Measurements from ENCODE around the gene TLN1. TPM values are rescaled to one million over a fixed set of nuclear protein-coding genes. Genes with fewer than 3 reads are reported as not detected.

TLN1 gene
- total and polyA plus RNA-seq, 2 donors (not counting 1 experiment from before 2014, with no cell fraction given) = 102 to 280 TPM

DNA sequence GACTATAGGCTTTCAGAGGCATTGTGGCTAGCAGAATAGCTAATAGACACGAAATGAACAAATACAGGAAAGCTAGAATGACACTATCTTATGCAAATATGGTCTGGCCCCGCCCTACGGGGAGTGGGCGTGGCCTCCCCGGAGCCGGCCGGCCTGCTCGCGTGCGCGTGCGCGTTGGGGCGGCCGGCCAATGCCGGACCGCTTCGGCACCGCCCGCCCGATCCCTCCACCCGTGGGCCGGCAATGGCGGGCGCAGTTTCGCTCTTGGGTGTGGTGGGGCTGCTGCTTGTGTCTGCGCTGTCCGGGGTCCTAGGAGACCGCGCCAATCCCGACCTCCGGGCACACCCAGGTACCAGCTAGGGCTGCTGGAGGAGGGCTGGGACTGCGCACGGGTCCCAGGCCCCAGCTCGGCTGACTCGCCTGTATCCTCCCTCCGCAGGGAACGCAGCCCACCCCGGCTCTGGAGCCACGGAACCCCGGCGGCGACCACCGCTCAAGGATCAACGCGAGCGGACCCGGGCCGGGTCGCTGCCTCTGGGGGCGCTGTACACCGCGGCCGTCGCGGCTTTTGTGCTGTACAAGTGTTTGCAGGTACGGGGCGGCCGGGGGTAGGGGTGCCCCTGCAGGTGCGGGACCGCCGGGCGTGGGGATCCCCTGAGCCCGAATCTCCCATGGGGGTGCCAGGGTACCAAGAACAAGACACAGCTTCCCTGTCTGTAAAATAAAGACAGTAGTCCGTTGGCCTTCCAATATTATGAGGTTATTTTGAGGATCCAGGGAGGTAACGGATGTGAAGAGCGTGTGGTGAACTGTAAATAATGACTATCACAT, 73.6 kb downstream of the TLN1 start, which contains the start of gene CCDC107:
Gene CCDC107, plus strand, starts transcription at position 156 of the 831 bp plus-strand sequence. Its CDS starts 88 bp downstream, at position 244.
- Histone ChIP-seq H3K36me3 (replicated peaks in 1 of 2; ENCODE audit: control extremely low read depth in 1 of 2, control insufficient read depth in 1 of 2, extremely low read depth in 1 of 2, insufficient read depth in 2 of 2, low read length in 1 of 2) (peaks cover 0 to 14% of the 10 kb centered on the region in 2 experiments), H3K4me1 (ENCODE audit: control insufficient read depth in 2 of 2, insufficient read depth in 2 of 2, low read length in 2 of 2) (peaks cover 42 to 67% of the 10 kb centered on the region in 2 donors), H3K4me3 (ENCODE audit: control extremely low read depth in 1 of 5, extremely low read depth in 1 of 5, insufficient read depth in 1 of 5, low read depth in 2 of 5, low read length in 4 of 5) (peak within 1 kb of the TSS; percentile 84 to 93 (median 87)), H3K4me2 (replicated peaks; ENCODE audit: low read depth, low read length, poor library complexity, severe bottlenecking) (peak within 1 kb of the TSS; percentile 91), H3K27ac (ENCODE audit: low read length in 2 of 2) (peak within 1 kb of the TSS; percentile 99 to 100), H3K79me2 (ENCODE audit: control insufficient read depth, insufficient read depth, low read length) (peaks cover 22% of the 10 kb centered on the region), H3K27me3 (replicated peaks in 1 of 4; ENCODE audit: control extremely low read depth in 1 of 4, control insufficient read depth in 3 of 4, insufficient read depth in 4 of 4, low read length in 3 of 4) (no peaks in the 10 kb centered on the region), H2AFZ (ENCODE audit: insufficient read depth, low read depth, low read length, poor library complexity, severe bottlenecking) (peak within 1 kb of the TSS; percentile 86), H3K9ac (ENCODE audit: low read length) (peak within 1 kb of the TSS; percentile 84), H3K9me3 (ENCODE audit: control extremely low read depth in 1 of 3, control insufficient read depth in 2 of 3, insufficient read depth in 1 of 3, low read length in 2 of 3) (peaks cover 0 to 3% (median 0%) of the 10 kb centered on the region in 3 donors), H4K20me1 (ENCODE audit: control insufficient read depth, insufficient read depth, low read length, poor library complexity, severe bottlenecking) (no peaks in the 10 kb centered on the region)
- TF ChIP-seq CTCF (IDR thresholded peaks at IDR 0.05) = peak; percentile 95
- TF ChIP-seq EZH2 (IDR thresholded peaks at IDR 0.05; ENCODE audit: borderline replicate concordance, insufficient read depth, low read depth, low read length, poor library complexity, severe bottlenecking) = no peak
- ChIA-PET POLR2A (interaction anchor here (0.6 to 4.6 kb wide), 20 partner anchors 9 to 579 kb away, joined by 3 to 62 read pairs (median 6); partner anchors contain the start of genes CD72, CREB3, FANCG and GBA2), CTCF (interaction anchor here (0.6 to 15.0 kb wide), 30 partner anchors 9 to 224 kb away, joined by 3 to 268 read pairs (median 6); partner anchors contain the start of genes CA9, CD72, CREB3 and HINT2)
- intact Hi-C loops (cut with micrococcal nuclease) = loop anchor here (1.0 to 5.0 kb wide), 9 partner anchors 12 to 541 kb away; partner anchors contain the start of genes ATOSB, CREB3, FAM221B and TLN1
- H3K27ac Mint-ChIP-seq = peak within 1 kb of the TSS; percentile 97
- no peaks in the 10 kb centered on the region for H3K9me3 Mint-ChIP-seq (ENCODE audit: insufficient read depth)
- H3K4me1 Mint-ChIP-seq = peaks cover 74% of the 10 kb centered on the region
- peak within 1 kb of the TSS; percentile 94 for H3K4me3 Mint-ChIP-seq
- WGBS (ENCODE audit: insufficient coverage) = under 1% methylated on average over 63 of the region's 67 CpGs
- ATAC-seq (ENCODE audit: low read depth) (peak; percentile 69), DNase-seq (peak; percentile 94)
- H3K27me3 Mint-ChIP-seq = no peaks in the 10 kb centered on the region
